CD8-positive, alpha-beta memory T cell (primary cell): Measurements from ENCODE around the gene FAM83E. TPM values are rescaled to one million over a fixed set of nuclear protein-coding genes. Genes with fewer than 3 reads are reported as not detected.
"Not testable (repeated sequence)": the region's sequence is repeated elsewhere in the genome, so short reads cannot be mapped to it uniquely, and the experiment has no call there.

Experiments
- CTCF ChIA-PET: fragments of 350-600 bp; sonication (Branson Sonifier 250); formaldehyde crosslinking; loops from one replicate; lab custom pipeline; 2021; ENCODE audit warnings: antibody characterized with exemption; lab: Charles Lee
- POLR2A ChIA-PET: fragments of 350-600 bp; sonication (Branson Sonifier 250); formaldehyde crosslinking; loops from one replicate; lab custom pipeline; 2021; ENCODE audit warnings: antibody characterized with exemption; lab: Charles Lee
- DNase-seq, 5 donors: peaks; one replicate each; pipeline versions ENCODE4 v3.0.0 to v3.0.0-alpha.2; 2020 to 2022; ENCODE audit warnings: mixed read lengths in 1 of 5
- H3K27ac ChIP-seq: one replicate; pipeline ENCODE4 v1.7.0; 2013; ENCODE audit warnings: low read depth, mild to moderate bottlenecking, low read length, moderate library complexity
- H3K27me3 ChIP-seq: 2 replicates; pipeline ENCODE4 v1.7.0; 2013; ENCODE audit warnings: low read length, mild to moderate bottlenecking; ENCODE audit not compliant: insufficient read depth, poor library complexity, severe bottlenecking
- H3K36me3 ChIP-seq: 2 replicates; pipeline ENCODE4 v1.7.0; 2013; ENCODE audit warnings: mild to moderate bottlenecking, low read length, moderate library complexity; ENCODE audit not compliant: insufficient read depth
- H3K4me1 ChIP-seq: 2 replicates; pipeline ENCODE4 v1.7.0; 2013; ENCODE audit warnings: mild to moderate bottlenecking, low read length, moderate library complexity; ENCODE audit not compliant: insufficient read depth
- H3K4me3 ChIP-seq: 2 replicates; pipeline ENCODE4 v1.7.0; 2013; ENCODE audit warnings: mild to moderate bottlenecking, low read length
- H3K9me3 ChIP-seq: 2 replicates; pipeline ENCODE4 v1.7.0; 2013; ENCODE audit warnings: mild to moderate bottlenecking, low read length
- H3K27ac Mint-ChIP-seq, 8 donors: one replicate each; pipeline ENCODE4 v1.8.0; 2020 to 2021; ENCODE audit warnings: mixed read lengths in 8 of 8, mild to moderate bottlenecking in 6 of 8, inconsistent platforms in 3 of 8, moderate library complexity in 3 of 8
- H3K27me3 Mint-ChIP-seq, 2 donors: one replicate each; pipeline ENCODE4 v1.8.0; 2020 to 2021; ENCODE audit warnings: mixed read lengths in 2 of 2, mild to moderate bottlenecking in 1 of 2, moderate library complexity in 1 of 2
- H3K36me3 Mint-ChIP-seq, 3 donors: one replicate each; pipeline ENCODE4 v1.8.0; 2020 to 2021; ENCODE audit warnings: mixed read lengths in 3 of 3, inconsistent platforms in 1 of 3, mild to moderate bottlenecking in 1 of 3
- H3K4me1 Mint-ChIP-seq, 3 donors: one replicate each; pipeline ENCODE4 v1.8.0; 2020 to 2021; ENCODE audit warnings: mixed read lengths in 3 of 3, inconsistent platforms in 1 of 3, mild to moderate bottlenecking in 1 of 3
- H3K4me3 Mint-ChIP-seq, 7 donors: one replicate each; pipeline ENCODE4 v1.8.0; 2020 to 2021; ENCODE audit warnings: mixed read lengths in 7 of 7, mild to moderate bottlenecking in 6 of 7, moderate library complexity in 4 of 7, inconsistent platforms in 2 of 7
- H3K9me3 Mint-ChIP-seq, 5 donors: one replicate each; pipeline ENCODE4 v1.8.0; 2020 to 2022; ENCODE audit warnings: mixed read lengths in 5 of 5, mild to moderate bottlenecking in 3 of 5, moderate library complexity in 2 of 5, inconsistent platforms in 1 of 5
- polyA plus RNA-seq: library from polyadenylated mRNA; unstranded; fragments of 300-500 nt; fragmentation: Illumina TruSeq; gene quantifications from one replicate; pipeline ENCODE4 v1.2.3, GENCODE V29; 2021
- total RNA-seq, 2 experiments: library from RNA; stranded (reverse); gene quantifications; one replicate each; pipeline ENCODE4 v1.2.3, GENCODE V29; 2021

The FAM83E gene
- total and polyA plus RNA-seq, 3 experiments from 2014 or later: 3.7 to 5.4 TPM; not detected in 1

- H3K27me3 Mint-ChIP-seq, H3K9me3 Mint-ChIP-seq, H3K27me3 ChIP-seq, H3K36me3 Mint-ChIP-seq, H3K27ac ChIP-seq, POLR2A ChIA-PET, H3K4me3 Mint-ChIP-seq, H3K27ac Mint-ChIP-seq, DNase-seq, H3K36me3 ChIP-seq, H3K4me3 ChIP-seq, H3K4me1 Mint-ChIP-seq, H3K9me3 ChIP-seq: not testable (repeated sequence)
- H3K4me1 ChIP-seq: peaks cover 10% of the 10 kb centered on the region
- CTCF ChIA-PET: interaction anchor here (4.7 kb wide), 1 partner anchor 12 kb away, joined by 13 read pairs; the partner anchor contains the start of gene CA11
Observed at GRCh38 chr19:48657828-48658227, 43.0 kb upstream of the FAM83E start.

GRCh38 chr19:48656840-48657474, 42.1 kb upstream of the FAM83E start:
- ChIA-PET POLR2A (no interaction called here), CTCF (interaction anchor here (4.7 kb wide), 1 partner anchor 11 kb away, joined by 13 read pairs; the partner anchor contains the start of gene CA11)

GRCh38 chr19:48654299-48655059, 39.6 kb upstream of the FAM83E start:
- no peaks in the 10 kb centered on the region for H3K9me3 Mint-ChIP-seq
- POLR2A ChIA-PET: interaction anchor here (0.6 kb wide), 1 partner anchor 22 kb away, joined by 3 read pairs; no protein-coding TSS in a partner anchor
- no peak overlapping the region for H3K4me3 ChIP-seq
- peaks cover 4% of the 10 kb centered on the region for H3K4me1 ChIP-seq
- peaks cover 3 to 8% (median 7%) of the 10 kb centered on the region in 3 donors for H3K4me1 Mint-ChIP-seq
- CTCF ChIA-PET: interaction anchor here (4.7 kb wide), 1 partner anchor 9 kb away, joined by 13 read pairs; the partner anchor contains the start of gene CA11
- H3K36me3 Mint-ChIP-seq: no peaks in the 10 kb centered on the region
- no peaks in the 10 kb centered on the region for H3K27me3 ChIP-seq
- DNase-seq: no peak
- peaks cover 3 to 8% of the 10 kb centered on the region in 2 donors for H3K27me3 Mint-ChIP-seq
- H3K27ac ChIP-seq: no peak overlapping the region
- H3K4me3 Mint-ChIP-seq: no peak overlapping the region
- no peak overlapping the region for H3K27ac Mint-ChIP-seq
- H3K36me3 ChIP-seq: no peaks in the 10 kb centered on the region
- H3K9me3 ChIP-seq: no peaks in the 10 kb centered on the region

More at GRCh38 chr19:48656840-48657474, 42.1 kb upstream of the FAM83E start:
- H3K4me1 ChIP-seq: peaks cover 10% of the 10 kb centered on the region
- peaks cover 4 to 8% of the 10 kb centered on the region in 2 donors for H3K27me3 Mint-ChIP-seq
- no peaks in the 10 kb centered on the region for H3K9me3 ChIP-seq
- H3K36me3 ChIP-seq: no peaks in the 10 kb centered on the region
- H3K27ac Mint-ChIP-seq: no peak overlapping the region
- H3K4me1 Mint-ChIP-seq: peaks cover 7 to 9% (median 9%) of the 10 kb centered on the region in 3 donors
- H3K36me3 Mint-ChIP-seq: no peaks in the 10 kb centered on the region
- H3K27ac ChIP-seq: no peak overlapping the region
- H3K9me3 Mint-ChIP-seq: no peaks in the 10 kb centered on the region
- H3K4me3 Mint-ChIP-seq: no peak overlapping the region
- H3K27me3 ChIP-seq: no peaks in the 10 kb centered on the region
- H3K4me3 ChIP-seq: no peak overlapping the region
- no peak for DNase-seq

GRCh38 chr19:48651683-48652048, 36.8 kb upstream of the FAM83E start:
- Mint-ChIP-seq H3K27ac (peak overlapping the region in 3 of 8 donors; percentile 21 to 75 (median 35)), H3K4me3 (no peak overlapping the region), H3K4me1 (peaks cover 16 to 28% (median 26%) of the 10 kb centered on the region in 3 donors), H3K27me3 (no peaks in the 10 kb centered on the region), H3K36me3 (no peaks in the 10 kb centered on the region), H3K9me3 (no peaks in the 10 kb centered on the region)
- no peaks in the 10 kb centered on the region for H3K9me3 ChIP-seq
- H3K27ac ChIP-seq: no peak overlapping the region
- no peak overlapping the region for H3K4me3 ChIP-seq
- no peaks in the 10 kb centered on the region for H3K27me3 ChIP-seq
- DNase-seq: no peak
- ChIA-PET POLR2A (no interaction called here), CTCF (no interaction called here)
- no peaks in the 10 kb centered on the region for H3K36me3 ChIP-seq
- H3K4me1 ChIP-seq: peaks cover 19% of the 10 kb centered on the region

GRCh38 chr19:48650974-48651682, 36.3 kb upstream of the FAM83E start:
- Mint-ChIP-seq H3K4me3 (peak overlapping the region in 1 of 7 donors; percentile 1), H3K36me3 (no peaks in the 10 kb centered on the region), H3K27me3 (no peaks in the 10 kb centered on the region), H3K27ac (peak overlapping the region in 5 of 8 donors; percentile 13 to 65 (median 24)), H3K4me1 (peaks cover 16 to 32% (median 28%) of the 10 kb centered on the region in 3 donors), H3K9me3 (no peaks in the 10 kb centered on the region)
- H3K4me3 ChIP-seq: no peak overlapping the region
- DNase-seq: no peak
- H3K36me3 ChIP-seq: no peaks in the 10 kb centered on the region
- CTCF ChIA-PET: no interaction called here
- POLR2A ChIA-PET: no interaction called here
- peaks cover 19% of the 10 kb centered on the region for H3K4me1 ChIP-seq
- H3K27me3 ChIP-seq: no peaks in the 10 kb centered on the region
- no peak overlapping the region for H3K27ac ChIP-seq
- H3K9me3 ChIP-seq: no peaks in the 10 kb centered on the region

- ChIA-PET POLR2A (no interaction called here), CTCF (interaction anchor here (0.7 to 1.7 kb wide), 2 partner anchors 158 to 194 kb away, joined by 3 to 4 read pairs; no protein-coding TSS in a partner anchor)
- peaks cover 30 to 48% (median 43%) of the 10 kb centered on the region in 3 donors for H3K4me1 Mint-ChIP-seq
- peak overlapping the region; percentile 44 to 95 (median 88) for H3K27ac Mint-ChIP-seq
- H3K4me3 Mint-ChIP-seq: peak overlapping the region in 6 of 7 donors; percentile 5 to 56 (median 18)
- Histone ChIP-seq H3K27ac (no peak overlapping the region), H3K27me3 (no peaks in the 10 kb centered on the region), H3K36me3 (no peaks in the 10 kb centered on the region), H3K9me3 (no peaks in the 10 kb centered on the region), H3K4me3 (no peak overlapping the region), H3K4me1 (peaks cover 40% of the 10 kb centered on the region)
- H3K9me3 Mint-ChIP-seq: no peaks in the 10 kb centered on the region
- H3K36me3 Mint-ChIP-seq: no peaks in the 10 kb centered on the region
- no peak for DNase-seq
- H3K27me3 Mint-ChIP-seq: no peaks in the 10 kb centered on the region
Observed at GRCh38 chr19:48648134-48648533, 33.3 kb upstream of the FAM83E start.

- DNase-seq: no peak
- Histone ChIP-seq H3K27me3 (no peaks in the 10 kb centered on the region), H3K9me3 (no peaks in the 10 kb centered on the region), H3K27ac (peak overlapping the region; percentile 52), H3K4me3 (no peak overlapping the region), H3K36me3 (no peaks in the 10 kb centered on the region), H3K4me1 (peaks cover 40% of the 10 kb centered on the region)
- ChIA-PET CTCF (interaction anchor here (1.0 to 3.1 kb wide), 9 partner anchors 10 to 324 kb away, joined by 3 to 34 read pairs (median 6); partner anchors contain the start of genes DBP and RASIP1), POLR2A (interaction anchor here (1.1 to 2.4 kb wide), 5 partner anchors 9 to 67 kb away, joined by 4 to 15 read pairs (median 7); partner anchors contain the start of genes DBP, RPL18 and SPHK2)
- H3K4me1 Mint-ChIP-seq: peaks cover 34 to 54% (median 43%) of the 10 kb centered on the region in 3 donors
- peak overlapping the region; percentile 44 to 92 (median 84) for H3K27ac Mint-ChIP-seq
- H3K9me3 Mint-ChIP-seq: no peaks in the 10 kb centered on the region
- H3K36me3 Mint-ChIP-seq: no peaks in the 10 kb centered on the region
- H3K27me3 Mint-ChIP-seq: no peaks in the 10 kb centered on the region
- H3K4me3 Mint-ChIP-seq: peak overlapping the region; percentile 33 to 95 (median 71)
Observed at GRCh38 chr19:48646722-48647216, 31.9 kb upstream of the FAM83E start.
